ENCODE measurements around the gene IHH.

IHH gene

GRCh38 chr2:219037783-219038499, 22.8 kb downstream of the IHH start:
- no peak for DNase-seq

GRCh38 chr2:219035942-219036341, 24.8 kb downstream of the IHH start:
- no peak for DNase-seq

GRCh38 chr2:219034823-219035222, 25.9 kb downstream of the IHH start:
- DNase-seq: no peak

GRCh38 chr2:219032051-219032745, 28.5 kb downstream of the IHH start:
- DNase-seq: no peak

- DNase-seq: no peak
These were observed 29.5 kb downstream of the IHH start for GRCh38 chr2:219031005-219031738.

GRCh38 chr2:219030177-219030940, 30.4 kb downstream of the IHH start:
- DNase-seq: no peak

GRCh38 chr2:219029829-219030165, 30.9 kb downstream of the IHH start:
- peak; percentile 68 to 73 for DNase-seq

- no peak for DNase-seq
These were observed 31.5 kb downstream of the IHH start for GRCh38 chr2:219028996-219029828.

GRCh38 chr2:219028141-219028540, 32.6 kb downstream of the IHH start:
- DNase-seq: no peak

GRCh38 chr2:219027511-219028055, 33.1 kb downstream of the IHH start:
- DNase-seq: no peak

- no peak for DNase-seq
These were observed 33.8 kb downstream of the IHH start for GRCh38 chr2:219026946-219027345.

GRCh38 chr2:219025637-219026585, 34.8 kb downstream of the IHH start:
- no peak for DNase-seq

GRCh38 chr2:219024059-219024458, 36.7 kb downstream of the IHH start:
- DNase-seq: no peak

- no peak for DNase-seq
These were observed 37.6 kb downstream of the IHH start for GRCh38 chr2:219023045-219023605.

GRCh38 chr2:219022616-219023015, 38.1 kb downstream of the IHH start:
- DNase-seq: no peak

GRCh38 chr2:219022041-219022440, 38.7 kb downstream of the IHH start:
- DNase-seq: no peak

GRCh38 chr2:219021591-219021990, 39.1 kb downstream of the IHH start:
- no peak for DNase-seq

GRCh38 chr2:219020604-219021365, 39.9 kb downstream of the IHH start:
- no peak for DNase-seq

GRCh38 chr2:219019436-219019835, 41.3 kb downstream of the IHH start:
- DNase-seq: no peak

GRCh38 chr2:219018726-219019125, 42.0 kb downstream of the IHH start:
- no peak for DNase-seq

Measured in activated CD4-positive, alpha-beta T cell treated with anti-CD3 and anti-CD28 coated beads, Interleukin-2, amount 50 U/mL, for 4 hours (primary cell).